ENCODE results near the gene MUS81. TPM values are rescaled to one million over a fixed set of nuclear protein-coding genes. Genes with fewer than 3 reads are reported as not detected.

Gene MUS81
- total RNA-seq, 1 donor from 2014 or later = 58.4 TPM

DNA sequence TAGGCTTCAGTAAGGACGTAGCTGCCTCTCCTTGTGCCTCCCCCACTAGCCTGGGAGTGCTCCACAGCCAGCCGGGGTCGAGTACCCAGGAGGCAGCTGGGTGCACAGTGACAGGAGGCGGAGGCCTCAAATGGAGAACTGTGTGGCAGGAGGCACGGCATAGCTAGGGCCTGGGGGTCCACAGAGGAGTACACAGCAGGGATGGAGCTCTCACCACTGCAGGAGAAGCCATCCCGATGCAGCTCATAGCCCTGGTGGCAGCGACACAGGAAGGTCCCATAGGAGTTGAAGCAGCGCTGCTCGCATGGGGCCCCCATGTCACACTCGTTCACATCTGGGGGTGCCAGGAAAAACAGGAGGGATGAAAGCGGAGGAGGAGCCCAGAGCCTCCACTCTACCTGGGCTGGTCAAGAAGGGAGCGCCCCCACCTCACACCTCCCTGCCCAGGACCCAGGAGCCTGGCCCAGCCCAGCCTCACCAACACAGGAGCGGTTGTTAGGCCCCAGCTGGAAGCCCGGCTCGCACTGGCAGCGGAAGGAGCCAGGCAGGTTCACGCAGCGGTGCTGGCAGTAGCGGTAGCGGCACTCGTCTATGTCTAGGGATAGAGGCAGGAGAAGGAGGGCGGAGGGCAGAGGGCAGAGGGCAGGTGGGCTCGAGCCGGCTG, 9.5 kb downstream of the MUS81 start:
- DNase-seq (ENCODE audit: low read depth) (no peak), FAIRE-seq (no peak)
- no peaks in the 10 kb centered on the region for H3K27me3 ChIP-seq (ENCODE audit: control insufficient read depth, insufficient read depth, low read length)
- TF ChIP-seq CTCF (IDR thresholded peaks at IDR 0.05; ENCODE audit: insufficient read depth, low read length, severe bottlenecking) = no peak
- peaks cover 13% of the 10 kb centered on the region for H3K36me3 ChIP-seq (ENCODE audit: control insufficient read depth, insufficient read depth, low read length)
- no peak overlapping the region for H3K4me3 ChIP-seq (ENCODE audit: low read depth, low read length)

GRCh38 chr11:65870307-65870658, 10.1 kb downstream of the MUS81 start:
- Histone ChIP-seq H3K4me3 (ENCODE audit: low read depth, low read length) (no peak overlapping the region), H3K36me3 (ENCODE audit: control insufficient read depth, insufficient read depth, low read length) (peaks cover 9% of the 10 kb centered on the region), H3K27me3 (ENCODE audit: control insufficient read depth, insufficient read depth, low read length) (no peaks in the 10 kb centered on the region)
- TF ChIP-seq CTCF (IDR thresholded peaks at IDR 0.05; ENCODE audit: insufficient read depth, low read length, severe bottlenecking) = no peak
- DNase-seq (ENCODE audit: low read depth) (no peak), FAIRE-seq (no peak)

- no peak for TF ChIP-seq CTCF (IDR thresholded peaks at IDR 0.05; ENCODE audit: insufficient read depth, low read length, severe bottlenecking)
- no peaks in the 10 kb centered on the region for H3K27me3 ChIP-seq (ENCODE audit: control insufficient read depth, insufficient read depth, low read length)
- DNase-seq (ENCODE audit: low read depth) (no peak), FAIRE-seq (no peak)
- peaks cover 4% of the 10 kb centered on the region for H3K36me3 ChIP-seq (ENCODE audit: control insufficient read depth, insufficient read depth, low read length)
- H3K4me3 ChIP-seq (ENCODE audit: low read depth, low read length) = no peak overlapping the region
Measured at GRCh38 chr11:65870706-65871681, 10.8 kb downstream of the MUS81 start.

- DNase-seq (ENCODE audit: low read depth) = no peak
Measured at GRCh38 chr11:65871811-65872548, 11.7 kb downstream of the MUS81 start.

More at GRCh38 chr11:65871811-65872548, 11.7 kb downstream of the MUS81 start:
- H3K36me3 ChIP-seq (ENCODE audit: control insufficient read depth, insufficient read depth, low read length) = peaks cover under 1% of the 10 kb centered on the region
- H3K4me3 ChIP-seq (ENCODE audit: low read depth, low read length) = peak overlapping the region; percentile 65
- peak; percentile 5 for TF ChIP-seq CTCF (IDR thresholded peaks at IDR 0.05; ENCODE audit: insufficient read depth, low read length, severe bottlenecking)
- H3K27me3 ChIP-seq (ENCODE audit: control insufficient read depth, insufficient read depth, low read length) = no peaks in the 10 kb centered on the region
- FAIRE-seq = no peak

Data from bronchial epithelial cell (primary cell).